ENCODE data around the gene TC2N.
"Not testable (repeated sequence)": the region's sequence is repeated elsewhere in the genome, so short reads cannot be mapped to it uniquely, and the experiment has no call there.

The TC2N gene

DNA sequence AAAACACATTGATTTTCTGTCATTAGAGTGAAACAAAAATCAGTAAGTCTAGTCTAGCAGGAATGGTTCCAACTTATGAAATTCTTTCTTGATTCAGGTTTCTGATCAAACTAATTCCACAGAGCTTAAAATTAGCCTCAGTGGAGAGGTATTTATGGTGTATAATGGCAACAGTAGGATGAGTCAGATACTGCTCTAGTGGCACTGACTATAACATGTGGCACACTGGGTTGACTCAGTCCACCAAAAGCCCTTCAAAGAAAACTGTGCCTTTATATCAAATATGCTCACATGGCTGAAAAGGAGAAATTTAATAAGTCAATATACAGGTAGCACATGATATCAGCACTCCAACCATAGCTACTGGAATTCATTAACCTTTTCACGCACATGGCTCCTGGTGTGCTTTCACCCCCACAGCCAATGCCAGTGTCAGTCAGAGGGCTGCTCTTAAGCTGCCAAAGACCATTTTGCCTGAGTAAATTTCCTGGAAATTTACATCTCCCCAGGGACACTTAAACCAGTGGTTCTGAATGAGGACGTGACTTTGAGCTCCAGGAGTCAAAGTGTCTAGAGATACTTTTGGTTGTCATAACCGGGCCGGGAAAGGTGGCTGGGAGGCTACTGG, 113.7 kb downstream of the TC2N start:
- no peak for TF ChIP-seq ZNF274 (IDR thresholded peaks at IDR 0.05; ENCODE audit: low read depth, low read length)
- no peak overlapping the region for H3K4me3 ChIP-seq (ENCODE audit: low read length)

DNA sequence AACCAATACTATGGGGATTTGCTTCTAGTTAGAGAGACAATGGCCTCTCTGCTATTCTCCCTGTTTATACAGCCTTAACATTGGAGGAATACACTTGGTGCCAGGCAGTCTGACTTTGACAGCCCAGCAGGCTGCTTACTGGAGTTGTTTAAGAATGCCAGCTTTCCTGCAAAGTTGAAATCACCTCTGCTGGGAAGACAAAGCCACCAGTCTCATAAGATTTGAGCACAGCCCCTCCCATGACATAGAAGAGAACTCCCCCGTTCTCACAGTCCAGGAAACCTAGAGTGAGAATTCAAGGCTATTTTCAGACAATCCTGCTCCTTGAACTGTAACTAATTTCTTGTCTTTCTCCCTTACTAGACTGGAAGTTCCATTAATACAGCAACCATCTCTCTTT, 114.4 kb downstream of the TC2N start:
- TF ChIP-seq ZNF274 (IDR thresholded peaks at IDR 0.05; ENCODE audit: low read depth, low read length) = no peak
- no peak overlapping the region for H3K4me3 ChIP-seq (ENCODE audit: low read length)

DNA sequence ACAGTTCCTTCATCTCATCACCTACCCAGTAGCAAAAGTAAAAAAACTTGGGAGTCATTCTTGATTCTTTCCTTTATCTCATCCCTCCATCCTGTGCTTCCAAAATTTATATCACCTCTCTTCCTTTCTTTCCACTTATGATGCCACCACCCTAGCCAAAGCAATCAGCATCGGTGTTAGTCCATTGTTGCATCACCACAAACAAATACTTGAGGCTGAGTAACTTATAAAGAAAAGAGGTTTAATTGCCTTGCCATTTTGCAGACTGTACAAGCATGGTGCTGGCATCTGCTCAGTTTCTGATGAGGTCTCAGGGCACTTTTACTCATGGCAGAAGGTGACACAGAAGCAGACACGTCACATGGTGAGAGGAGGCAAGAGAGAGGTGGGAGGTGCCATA, 115.6 kb downstream of the TC2N start:
- H3K4me3 ChIP-seq (ENCODE audit: low read length) = no peak overlapping the region
- no peak for TF ChIP-seq ZNF274 (IDR thresholded peaks at IDR 0.05; ENCODE audit: low read depth, low read length)

DNA sequence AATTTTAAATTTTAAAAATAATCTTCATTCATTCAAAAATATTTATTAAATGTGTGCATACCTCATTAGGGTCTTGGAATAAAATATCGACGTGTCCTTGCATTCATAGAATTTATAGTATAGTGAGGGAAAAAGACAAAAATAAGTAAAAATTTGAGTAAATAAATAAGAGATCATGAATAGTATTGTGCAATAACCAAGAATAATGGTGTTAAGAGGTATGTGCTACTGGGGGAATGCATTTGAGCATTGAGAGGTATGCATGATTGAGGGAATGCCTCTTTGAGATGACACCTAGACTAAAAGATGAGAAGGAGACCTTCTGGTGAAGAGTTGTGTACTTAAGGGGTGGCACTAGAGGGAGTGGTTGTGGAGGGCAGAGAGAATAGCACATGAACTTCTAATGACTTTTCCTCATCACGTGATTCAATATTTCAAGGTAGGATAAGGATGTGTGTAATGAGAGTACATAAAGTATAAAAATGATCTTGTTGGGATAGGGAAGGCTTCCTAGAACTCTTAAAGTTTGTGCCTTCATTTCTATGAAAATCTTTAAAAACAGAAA, 116.6 kb downstream of the TC2N start:
- no peak overlapping the region for H3K4me3 ChIP-seq (ENCODE audit: low read length)
- no peak for TF ChIP-seq ZNF274 (IDR thresholded peaks at IDR 0.05; ENCODE audit: low read depth, low read length)

DNA sequence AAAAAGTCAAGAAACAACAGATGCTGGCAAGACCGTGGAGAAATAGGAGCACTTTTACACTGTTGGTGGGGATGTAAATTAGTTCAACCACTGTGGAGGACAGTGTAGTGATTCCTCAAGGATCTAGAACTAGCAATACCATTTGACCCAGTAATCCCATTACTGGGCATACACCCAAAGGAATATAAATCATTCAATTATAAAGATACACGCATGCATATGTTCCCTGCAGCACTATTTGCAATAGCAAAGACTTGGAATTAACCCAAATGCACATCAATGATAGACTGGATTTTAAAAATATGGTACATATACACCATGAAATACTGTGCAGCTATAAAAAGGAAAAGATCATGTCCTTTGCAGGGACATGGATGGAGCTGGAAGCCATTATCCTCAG, 117.5 kb downstream of the TC2N start:
- no peak for TF ChIP-seq ZNF274 (IDR thresholded peaks at IDR 0.05; ENCODE audit: low read depth, low read length)
- H3K4me3 ChIP-seq (ENCODE audit: low read length) = no peak overlapping the region

DNA sequence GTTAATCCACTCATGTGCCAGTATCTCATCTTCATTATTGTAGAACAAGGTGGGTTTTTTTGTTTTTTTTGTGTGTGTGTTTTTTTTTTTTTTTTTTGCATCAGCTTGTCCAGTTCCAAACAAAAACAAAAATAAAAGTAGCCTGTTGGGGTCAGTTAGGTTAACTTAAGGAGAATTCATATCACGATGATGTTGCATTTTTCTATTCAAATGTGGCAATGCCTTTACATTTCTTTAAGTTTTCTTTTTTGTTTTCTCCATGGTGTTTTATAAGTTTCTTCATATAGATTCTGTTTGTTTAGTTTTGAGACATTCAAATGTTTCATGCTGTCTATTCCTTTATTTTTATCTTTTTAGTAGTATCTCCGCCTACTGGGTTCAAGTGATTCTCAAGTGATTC, 119.3 kb downstream of the TC2N start:
- no peak for TF ChIP-seq ZNF274 (IDR thresholded peaks at IDR 0.05; ENCODE audit: low read depth, low read length)

DNA sequence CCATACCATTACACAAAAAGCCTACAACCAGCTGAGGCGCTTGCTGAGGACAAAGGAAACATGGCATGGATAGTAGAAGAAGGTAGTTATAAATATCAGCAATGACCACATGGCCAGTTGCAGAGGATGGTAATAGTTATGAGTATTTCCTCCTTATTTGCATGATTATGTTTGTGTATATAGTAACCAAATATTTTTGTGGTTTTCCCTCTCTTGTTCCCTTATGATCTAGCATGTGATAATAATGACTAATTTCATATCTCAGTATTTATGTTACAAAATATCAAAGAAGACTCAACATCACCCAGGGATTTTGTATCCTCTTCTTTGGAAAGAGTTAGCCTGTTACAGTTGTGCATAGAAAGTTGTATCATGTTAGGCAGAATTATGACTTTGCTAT, 122.0 kb downstream of the TC2N start:
- no peak for TF ChIP-seq ZNF274 (IDR thresholded peaks at IDR 0.05; ENCODE audit: low read depth, low read length)
- no peak overlapping the region for H3K4me3 ChIP-seq (ENCODE audit: low read length)

More for the DNA sequence above, 119.3 kb downstream of the TC2N start:
- no peak overlapping the region for H3K4me3 ChIP-seq (ENCODE audit: low read length)

DNA sequence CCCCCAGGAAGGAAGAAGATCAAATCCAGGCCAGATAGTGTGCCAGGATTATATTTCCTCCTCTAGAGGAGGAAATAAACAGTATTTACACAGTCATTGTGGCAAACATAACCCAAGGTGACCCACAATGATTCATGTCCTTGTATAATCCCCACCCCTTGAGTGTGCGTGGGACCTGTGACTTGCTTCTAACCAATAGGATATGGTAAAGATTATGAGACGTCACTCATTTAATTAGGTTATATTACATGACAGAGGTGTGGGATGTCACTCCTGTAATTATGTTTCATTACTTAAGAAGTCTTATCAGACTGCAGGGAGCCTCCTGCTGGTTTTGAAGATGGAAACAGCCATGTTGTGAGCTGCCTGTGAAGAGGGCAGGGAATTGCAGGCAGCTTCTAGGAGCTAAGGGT, 123.3 kb downstream of the TC2N start:
- TF ChIP-seq ZNF274 (IDR thresholded peaks at IDR 0.05; ENCODE audit: low read depth, low read length) = no peak
- H3K4me3 ChIP-seq (ENCODE audit: low read length) = no peak overlapping the region

DNA sequence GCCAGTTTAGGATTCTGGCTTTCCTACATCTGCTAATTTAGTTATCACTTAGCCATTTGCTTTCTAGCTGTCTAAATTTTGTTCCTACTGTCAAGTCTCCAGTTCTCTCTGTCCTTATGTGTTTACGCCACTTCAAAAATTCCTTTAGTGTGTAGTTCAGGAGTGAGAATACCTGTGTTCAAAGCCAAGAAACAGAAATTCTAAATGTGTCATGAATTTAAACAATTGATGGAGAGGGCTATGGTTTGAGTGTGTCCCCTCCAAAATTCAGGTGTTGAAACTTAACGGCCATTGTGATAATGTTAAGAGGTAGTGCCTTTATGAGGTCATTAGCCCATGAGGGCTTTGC, 124.1 kb downstream of the TC2N start:
- no peak overlapping the region for H3K4me3 ChIP-seq (ENCODE audit: low read length)
- no peak for TF ChIP-seq ZNF274 (IDR thresholded peaks at IDR 0.05; ENCODE audit: low read depth, low read length)

DNA sequence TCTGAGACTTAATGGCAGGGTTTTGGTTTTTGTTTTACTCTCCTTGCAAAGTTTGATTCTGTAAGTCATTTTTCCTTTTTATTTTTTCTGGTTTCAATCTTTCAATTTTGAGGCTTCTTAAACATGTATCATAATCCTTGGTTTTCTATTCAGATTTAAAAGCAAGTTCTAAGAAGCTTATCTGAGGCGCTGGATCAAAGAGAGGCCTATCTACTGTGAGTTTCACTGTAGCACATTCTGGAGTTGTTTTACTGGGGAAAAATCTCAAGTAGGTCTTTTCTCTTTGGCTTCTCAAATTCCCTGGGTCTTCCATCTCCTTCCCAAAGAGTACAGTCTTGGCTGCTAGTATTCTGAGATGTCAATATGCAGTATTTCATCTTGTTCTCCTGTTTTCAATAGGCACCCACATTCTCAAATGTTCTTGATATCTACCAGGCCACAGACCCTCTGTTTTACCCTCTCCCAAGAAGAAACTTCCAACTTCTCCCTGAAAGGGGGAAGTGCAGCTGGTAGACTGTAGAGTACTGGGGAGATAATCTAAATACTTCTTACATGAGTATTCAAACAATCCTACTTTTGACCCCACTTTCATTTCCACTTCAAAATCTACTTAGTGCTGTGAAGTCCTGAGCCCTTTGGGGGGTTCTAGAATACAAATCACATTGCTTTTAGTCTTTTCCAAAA, 124.6 kb downstream of the TC2N start:
- no peak for TF ChIP-seq ZNF274 (IDR thresholded peaks at IDR 0.05; ENCODE audit: low read depth, low read length)
- no peak overlapping the region for H3K4me3 ChIP-seq (ENCODE audit: low read length)

DNA sequence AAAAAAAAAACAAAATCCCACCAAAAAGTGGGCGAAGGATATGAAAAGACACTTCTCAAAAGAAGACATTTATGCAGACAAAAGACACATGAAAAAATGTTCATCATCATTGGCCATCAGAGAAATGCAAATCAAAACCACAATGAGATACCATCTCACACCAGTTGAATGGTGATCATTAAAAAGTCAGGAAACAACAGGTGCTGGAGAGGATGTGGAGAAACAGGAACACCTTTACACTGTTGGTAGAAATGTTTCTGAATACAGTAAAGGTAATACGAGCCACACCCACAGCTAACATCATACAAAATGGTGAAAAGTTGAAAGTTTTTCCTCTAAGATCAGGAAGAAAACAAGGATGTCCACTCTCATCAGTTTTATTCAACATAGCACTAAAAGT, 127.5 kb downstream of the TC2N start:
- not testable (repeated sequence) for H3K4me3 ChIP-seq (ENCODE audit: low read length)

DNA sequence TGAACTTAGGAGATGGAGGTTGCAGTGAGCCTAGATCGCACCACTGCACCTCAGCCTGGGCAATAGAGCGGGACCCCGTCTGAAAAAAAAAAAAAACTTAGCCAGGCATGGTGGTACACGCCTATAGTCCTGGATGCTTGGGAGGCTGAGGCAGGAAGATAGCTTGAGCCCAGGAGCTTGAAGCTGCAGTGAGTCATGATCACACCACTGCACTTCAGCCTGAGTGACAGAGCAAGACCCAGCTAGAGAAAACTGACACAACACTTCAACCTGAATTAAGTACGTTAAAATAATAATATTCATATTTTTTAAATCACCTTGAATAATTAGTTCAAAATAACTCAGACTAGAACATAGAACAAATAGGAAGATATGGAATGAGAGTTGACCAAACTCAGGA, 129.7 kb downstream of the TC2N start:
- H3K4me3 ChIP-seq (ENCODE audit: low read length) = no peak overlapping the region
- TF ChIP-seq ZNF274 (IDR thresholded peaks at IDR 0.05; ENCODE audit: low read depth, low read length) = no peak

DNA sequence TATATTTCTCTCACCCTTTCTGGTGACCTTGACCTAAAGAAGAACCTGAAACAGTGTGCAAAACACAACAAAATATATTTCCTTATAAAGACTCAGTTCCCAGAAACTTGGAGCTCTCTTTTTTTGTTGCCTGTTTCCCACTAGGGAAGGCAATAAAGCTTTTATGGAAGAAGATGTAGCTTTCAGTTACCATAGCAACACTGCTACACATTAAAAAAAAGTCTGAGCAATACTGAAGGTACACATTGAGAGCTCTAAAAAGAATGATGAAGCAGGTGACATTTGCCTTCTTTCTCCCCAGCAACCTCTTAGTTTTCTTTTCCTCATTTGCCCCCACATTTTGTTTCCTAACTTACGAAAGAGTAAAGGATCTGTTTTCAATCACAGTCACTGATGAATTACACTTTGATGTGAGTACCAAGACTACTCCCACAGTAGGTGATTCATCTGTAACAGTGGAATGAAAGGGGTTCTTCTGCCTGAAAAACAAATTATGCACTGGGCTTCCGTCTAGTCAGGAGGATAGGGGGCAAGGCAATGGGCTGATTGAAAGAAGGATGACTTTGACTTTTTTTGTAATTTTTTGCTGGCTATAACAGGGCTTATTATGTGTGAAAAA, 134.4 kb downstream of the TC2N start:
- H3K4me3 ChIP-seq (ENCODE audit: low read length) = no peak overlapping the region
- TF ChIP-seq ZNF274 (IDR thresholded peaks at IDR 0.05; ENCODE audit: low read depth, low read length) = no peak

DNA sequence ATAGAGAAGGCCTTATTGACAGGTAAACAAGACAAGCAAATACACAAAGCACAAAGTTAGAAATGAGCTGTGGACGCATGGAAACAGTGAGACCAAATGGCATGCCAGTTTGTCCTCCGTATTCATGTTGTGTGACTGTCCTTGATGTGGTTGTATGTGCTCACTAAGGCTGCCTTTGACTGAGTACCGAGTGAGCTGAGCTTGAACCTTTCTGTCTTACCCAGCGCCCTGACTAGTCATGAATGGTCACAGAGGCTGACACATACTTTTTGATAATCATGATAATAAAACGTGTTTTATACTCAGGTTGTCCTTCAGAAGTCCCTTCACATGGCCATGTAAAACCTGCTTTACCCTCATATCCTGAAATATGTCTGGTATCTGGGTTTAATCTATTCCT, 134.9 kb downstream of the TC2N start:
- H3K4me3 ChIP-seq (ENCODE audit: low read length) = no peak overlapping the region
- no peak for TF ChIP-seq ZNF274 (IDR thresholded peaks at IDR 0.05; ENCODE audit: low read depth, low read length)

DNA sequence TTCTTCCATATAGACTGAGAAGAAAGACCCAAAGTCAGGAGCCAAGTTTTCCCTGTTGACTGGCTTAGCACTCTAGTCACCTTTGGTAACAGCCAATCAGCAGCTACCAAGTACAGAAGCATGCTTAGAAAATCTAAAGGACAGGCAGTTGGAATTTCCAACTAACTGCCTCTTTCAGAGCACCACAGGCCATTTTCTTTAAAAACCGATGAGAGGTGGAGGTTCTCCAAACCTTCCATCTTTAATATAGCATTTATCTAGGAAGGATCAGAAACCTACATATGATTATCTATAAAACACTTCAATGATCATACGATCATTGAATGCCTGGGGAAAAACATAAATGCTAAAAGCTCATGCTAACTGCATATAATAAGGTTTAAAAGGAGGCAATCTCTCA, 135.3 kb downstream of the TC2N start, which contains the start of gene CATSPERB:
Gene CATSPERB (minus strand): TSS at position 101 of the 400 bp plus-strand sequence. CDS start 2,607 bp downstream, outside the sequence.
- TF ChIP-seq ZNF274 (IDR thresholded peaks at IDR 0.05; ENCODE audit: low read depth, low read length) = no peak
- H3K4me3 ChIP-seq (ENCODE audit: low read length) = no peak within 1 kb of the TSS
